Fibroblast of the aortic adventitia (primary cell): Measurements from ENCODE around the gene CSNK1D. TPM values are rescaled to one million over a fixed set of nuclear protein-coding genes. Genes with fewer than 3 reads are reported as not detected.

Experiments used
- DNase-seq: peaks from one replicate; pipeline ENCODE4 v3.0.0-alpha.2; 2010; ENCODE audit warnings: low read depth
- H3K4me3 ChIP-seq: 2 replicates; pipeline ENCODE4 v1.5.1; 2011; ENCODE audit warnings: low read depth, mild to moderate bottlenecking, control low read depth, low read length, moderate library complexity
- total RNA-seq: library from RNA; depleted of rRNA; stranded (reverse); fragments of >200 nt; gene quantifications from 2 replicates; pipeline ENCODE4 v1.2.3, GENCODE V29; 2012; ENCODE audit warnings: low replicate concordance
- TF ChIP-seq, protein P1 (sequence below): IDR thresholded peaks from 2 replicates; pipeline ENCODE4 v1.5.1; 2011; ENCODE audit warnings: mild to moderate bottlenecking, low read length, control low read depth, inconsistent platforms; ENCODE audit not compliant: insufficient read depth

The CSNK1D gene
- total RNA-seq, 1 donor = 52.7 TPM

DNA sequence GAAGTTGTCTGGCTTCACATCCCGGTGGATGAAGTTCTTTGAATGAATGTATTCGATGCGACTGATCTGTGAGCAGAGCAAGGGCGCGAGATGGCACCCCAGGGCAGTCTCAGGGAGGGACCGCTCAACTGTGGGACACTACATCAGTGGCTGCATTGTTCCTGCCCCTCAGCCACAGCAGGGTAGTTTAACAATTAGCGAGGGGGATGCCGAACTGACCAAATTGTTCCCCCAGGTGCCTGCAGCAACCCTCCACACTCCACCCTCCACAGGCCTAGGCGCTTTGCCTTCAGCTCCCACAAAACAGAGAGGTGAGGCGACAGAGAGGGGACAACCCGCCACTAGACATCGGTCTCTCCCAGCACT lies 20.3 kb downstream of the CSNK1D start:
- no peak overlapping the region for H3K4me3 ChIP-seq
- no peak for DNase-seq
- TF ChIP-seq, protein P1, sequence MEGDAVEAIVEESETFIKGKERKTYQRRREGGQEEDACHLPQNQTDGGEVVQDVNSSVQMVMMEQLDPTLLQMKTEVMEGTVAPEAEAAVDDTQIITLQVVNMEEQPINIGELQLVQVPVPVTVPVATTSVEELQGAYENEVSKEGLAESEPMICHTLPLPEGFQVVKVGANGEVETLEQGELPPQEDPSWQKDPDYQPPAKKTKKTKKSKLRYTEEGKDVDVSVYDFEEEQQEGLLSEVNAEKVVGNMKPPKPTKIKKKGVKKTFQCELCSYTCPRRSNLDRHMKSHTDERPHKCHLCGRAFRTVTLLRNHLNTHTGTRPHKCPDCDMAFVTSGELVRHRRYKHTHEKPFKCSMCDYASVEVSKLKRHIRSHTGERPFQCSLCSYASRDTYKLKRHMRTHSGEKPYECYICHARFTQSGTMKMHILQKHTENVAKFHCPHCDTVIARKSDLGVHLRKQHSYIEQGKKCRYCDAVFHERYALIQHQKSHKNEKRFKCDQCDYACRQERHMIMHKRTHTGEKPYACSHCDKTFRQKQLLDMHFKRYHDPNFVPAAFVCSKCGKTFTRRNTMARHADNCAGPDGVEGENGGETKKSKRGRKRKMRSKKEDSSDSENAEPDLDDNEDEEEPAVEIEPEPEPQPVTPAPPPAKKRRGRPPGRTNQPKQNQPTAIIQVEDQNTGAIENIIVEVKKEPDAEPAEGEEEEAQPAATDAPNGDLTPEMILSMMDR = no peak

- TF ChIP-seq, protein P1 = no peak
- DNase-seq = no peak
- no peak overlapping the region for H3K4me3 ChIP-seq
These were observed 20.9 kb downstream of the CSNK1D start for GRCh38 chr17:82252511-82253178.

DNA sequence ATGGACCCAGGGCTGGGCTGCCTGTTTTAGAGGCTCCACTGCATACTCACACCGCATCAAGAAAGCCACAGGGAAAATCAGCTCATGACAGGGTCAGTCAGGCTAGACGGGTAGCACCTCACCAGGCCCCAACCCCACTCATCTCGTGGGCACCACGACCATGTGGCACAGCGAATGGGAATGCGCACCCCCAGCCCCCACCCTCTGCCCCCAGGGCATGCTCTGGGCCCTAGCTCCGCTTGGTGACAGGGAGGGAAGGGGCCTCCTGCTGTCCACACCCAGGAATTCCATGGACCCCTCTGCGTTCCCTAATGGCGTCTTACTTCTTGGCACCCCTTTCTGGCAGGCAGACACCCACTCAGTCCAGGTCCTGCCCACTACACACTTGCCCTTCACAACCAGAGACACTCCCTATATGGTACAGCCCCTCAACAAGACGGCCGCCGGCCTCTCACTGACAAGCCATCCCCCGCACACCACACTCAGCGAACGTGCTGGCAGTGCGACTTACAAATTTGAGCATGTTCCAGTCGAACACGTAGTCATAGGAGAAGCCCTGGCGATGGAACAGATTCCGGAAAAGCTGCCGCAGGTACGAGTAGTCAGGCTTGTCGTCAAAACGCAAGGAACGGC lies 22.5 kb downstream of the CSNK1D start:
- no peak for DNase-seq
- no peak overlapping the region for H3K4me3 ChIP-seq
- TF ChIP-seq, protein P1 = no peak

- TF ChIP-seq, protein P1 = no peak
- no peak overlapping the region for H3K4me3 ChIP-seq
- no peak for DNase-seq
These were observed 23.5 kb downstream of the CSNK1D start for GRCh38 chr17:82249896-82250581.

DNA sequence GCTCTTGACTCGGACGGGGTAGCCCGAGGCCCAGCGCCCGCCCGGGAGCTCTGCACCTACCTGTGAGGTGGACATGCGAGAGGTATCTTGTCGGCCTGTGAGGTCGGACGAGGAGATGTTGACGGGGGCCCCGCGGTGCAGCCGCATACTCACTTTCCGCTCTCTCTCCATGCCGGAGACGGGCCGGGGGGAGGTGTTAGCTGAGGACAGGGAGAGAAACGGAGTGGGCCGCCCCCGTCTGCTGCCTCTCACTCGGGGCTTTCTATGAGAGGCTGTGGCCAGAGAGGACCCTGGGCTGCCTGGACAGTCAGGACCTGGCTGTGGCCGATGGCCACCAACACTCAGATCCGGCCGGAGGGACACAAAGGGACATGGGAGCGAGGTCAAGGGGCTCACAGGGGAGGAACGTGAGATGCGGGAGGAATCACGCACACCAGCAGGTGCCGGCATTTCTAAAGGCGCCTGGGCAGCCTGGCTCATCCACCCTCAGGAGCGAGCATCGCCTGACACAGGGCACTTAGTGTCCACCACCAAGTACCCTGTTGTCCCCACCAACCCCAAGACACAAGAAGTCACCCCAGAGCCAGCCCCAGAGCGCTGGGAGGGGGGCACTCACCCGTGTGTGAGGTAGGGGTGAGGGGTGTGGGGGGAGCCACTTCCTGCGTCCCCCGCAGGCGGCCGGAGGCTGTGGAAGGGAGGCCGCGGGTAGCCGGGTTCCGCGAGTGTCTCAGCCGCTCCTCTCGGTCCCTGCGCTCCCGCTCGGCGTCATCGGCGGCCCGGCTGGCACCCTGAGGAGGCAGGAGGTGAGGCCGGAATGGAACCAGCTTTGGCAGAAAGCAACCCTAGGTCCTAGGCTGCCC lies 24.5 kb downstream of the CSNK1D start:
- H3K4me3 ChIP-seq = no peak overlapping the region
- no peak for DNase-seq
- TF ChIP-seq, protein P1 = no peak

- no peak for DNase-seq
- no peak overlapping the region for H3K4me3 ChIP-seq
- TF ChIP-seq, protein P1 = no peak
These were observed 25.4 kb downstream of the CSNK1D start for GRCh38 chr17:82247856-82248671.
